GM12891 (cell line): ENCODE results near the gene B3GNT5.

Source experiments
- DNase-seq: peaks from one replicate; pipeline ENCODE4 v3.0.0; 2011; ENCODE audit warnings: low spot score; ENCODE audit not compliant: insufficient read length
- FAIRE-seq: peaks from 2 replicates; lab custom pipeline; 2011; peaks lifted over from hg19 to GRCh38; lab: Jason Lieb, UNC
- PAX5 ChIP-seq: IDR thresholded peaks from 2 replicates; pipeline ENCODE4 v1.6.1; 2011; ENCODE audit warnings: low read length, moderate library complexity, mild to moderate bottlenecking; ENCODE audit not compliant: insufficient read depth, severe bottlenecking
- POLR2A ChIP-seq: IDR thresholded peaks from 2 replicates; pipeline ENCODE4 v1.6.1; 2011; ENCODE audit warnings: low read depth, low read length, control low read depth
- POLR2AphosphoS5 ChIP-seq: IDR thresholded peaks from 2 replicates; pipeline ENCODE4 v1.6.1; 2011; ENCODE audit warnings: low read depth, low read length, control low read depth
- POU2F2 ChIP-seq: IDR thresholded peaks from 2 replicates; pipeline ENCODE4 v1.6.1; 2011; ENCODE audit warnings: low read depth, mild to moderate bottlenecking, control low read depth, low read length, moderate library complexity
- SPI1 ChIP-seq: IDR thresholded peaks from 2 replicates; pipeline ENCODE4 v1.6.1; 2011; ENCODE audit warnings: low read depth, low read length, control low read depth
- TAF1 ChIP-seq: IDR thresholded peaks from 2 replicates; pipeline ENCODE4 v1.6.1; 2011; ENCODE audit warnings: low read depth, low read length, control low read depth

Gene B3GNT5

DNA sequence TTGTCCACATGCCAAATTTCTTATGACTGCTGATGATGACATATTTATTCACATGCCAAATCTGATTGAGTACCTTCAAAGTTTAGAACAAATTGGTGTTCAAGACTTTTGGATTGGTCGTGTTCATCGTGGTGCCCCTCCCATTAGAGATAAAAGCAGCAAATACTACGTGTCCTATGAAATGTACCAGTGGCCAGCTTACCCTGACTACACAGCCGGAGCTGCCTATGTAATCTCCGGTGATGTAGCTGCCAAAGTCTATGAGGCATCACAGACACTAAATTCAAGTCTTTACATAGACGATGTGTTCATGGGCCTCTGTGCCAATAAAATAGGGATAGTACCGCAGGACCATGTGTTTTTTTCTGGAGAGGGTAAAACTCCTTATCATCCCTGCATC lies 17.3 kb downstream of the B3GNT5 start:
- FAIRE-seq: no peak
- DNase-seq: no peak
- TF ChIP-seq PAX5 (no peak), POU2F2 (no peak), SPI1 (no peak), POLR2A (no peak), TAF1 (no peak)

DNA sequence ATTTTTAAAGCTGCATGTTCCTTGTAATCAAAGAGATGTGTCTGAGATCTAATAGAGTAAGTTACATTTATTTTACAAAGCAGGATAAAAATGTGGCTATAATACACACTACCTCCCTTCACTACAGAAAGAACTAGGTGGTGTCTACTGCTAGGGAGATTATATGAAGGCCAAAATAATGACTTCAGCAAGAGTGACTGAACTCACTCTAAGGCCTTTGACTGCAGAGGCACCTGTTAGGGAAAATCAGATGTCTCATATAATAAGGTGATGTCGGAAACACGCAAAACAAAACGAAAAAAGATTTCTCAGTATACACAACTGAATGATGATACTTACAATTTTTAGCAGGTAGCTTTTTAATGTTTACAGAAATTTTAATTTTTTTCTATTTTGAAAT lies 19.1 kb downstream of the B3GNT5 start:
- no peak for TF ChIP-seq POLR2A
- no peak for TF ChIP-seq SPI1
- TF ChIP-seq POU2F2: no peak
- no peak for TF ChIP-seq TAF1
- no peak for TF ChIP-seq POLR2AphosphoS5
- no peak for TF ChIP-seq PAX5
- FAIRE-seq (no peak), DNase-seq (no peak)

- FAIRE-seq: no peak
- DNase-seq: no peak
- TF ChIP-seq TAF1: no peak
- no peak for TF ChIP-seq POLR2A
- TF ChIP-seq POU2F2: no peak
- no peak for TF ChIP-seq PAX5
Observed at GRCh38 chr3:183272791-183273190, 19.7 kb downstream of the B3GNT5 start.

DNA sequence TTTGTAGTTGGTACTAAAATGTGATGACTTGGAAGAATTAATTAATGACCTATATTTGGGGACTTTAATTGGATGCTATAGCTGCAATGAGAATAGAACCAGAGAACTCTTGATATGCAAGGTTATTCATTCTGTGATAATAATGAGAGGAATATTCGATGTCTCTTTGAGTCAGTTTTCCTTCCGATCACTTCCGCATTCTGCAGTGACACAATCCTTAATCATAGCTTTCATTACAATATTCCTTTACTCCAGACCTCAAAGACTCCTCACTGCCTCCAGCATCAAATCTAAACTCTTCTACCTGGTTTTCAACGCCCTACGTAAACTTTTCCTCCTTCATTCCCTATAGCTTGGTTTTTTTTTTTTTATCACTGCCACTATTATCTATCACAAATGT lies 21.6 kb downstream of the B3GNT5 start:
- TF ChIP-seq POLR2A: no peak
- no peak for TF ChIP-seq TAF1
- TF ChIP-seq PAX5: no peak
- TF ChIP-seq POU2F2: no peak
- no peak for TF ChIP-seq SPI1
- TF ChIP-seq POLR2AphosphoS5: no peak
- FAIRE-seq (no peak), DNase-seq (no peak)

- no peak for TF ChIP-seq POLR2AphosphoS5
- TF ChIP-seq POU2F2: no peak
- no peak for TF ChIP-seq TAF1
- TF ChIP-seq SPI1: no peak
- no peak for TF ChIP-seq PAX5
- TF ChIP-seq POLR2A: no peak
- DNase-seq: no peak
- FAIRE-seq: peak; percentile 33
Observed at GRCh38 chr3:183275418-183275817, 22.4 kb downstream of the B3GNT5 start.

DNA sequence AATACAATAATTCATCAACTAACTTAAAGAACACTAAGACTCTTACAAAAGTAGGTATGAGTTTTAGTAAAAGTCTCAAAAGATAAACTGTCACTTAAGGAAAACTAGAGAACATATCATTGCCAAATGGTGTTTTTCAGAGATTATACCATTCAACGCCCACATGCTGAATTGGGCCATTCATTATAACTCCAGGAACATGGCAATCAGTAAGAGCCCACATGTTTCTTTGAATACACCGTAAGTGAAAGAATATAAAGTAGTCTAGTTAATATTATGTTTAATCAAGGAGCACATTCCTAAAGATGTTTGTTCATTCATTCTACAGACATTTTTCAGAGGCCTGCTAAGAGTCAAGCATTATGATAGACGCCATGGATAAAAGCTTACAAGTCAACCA lies 22.9 kb downstream of the B3GNT5 start:
- FAIRE-seq (no peak), DNase-seq (no peak)
- no peak for TF ChIP-seq POU2F2
- TF ChIP-seq POLR2AphosphoS5: no peak
- no peak for TF ChIP-seq TAF1
- TF ChIP-seq SPI1: no peak
- no peak for TF ChIP-seq PAX5

- DNase-seq (no peak), FAIRE-seq (no peak)
- TF ChIP-seq POLR2A: no peak
- TF ChIP-seq POU2F2: no peak
- TF ChIP-seq POLR2AphosphoS5: no peak
- no peak for TF ChIP-seq SPI1
- no peak for TF ChIP-seq TAF1
- TF ChIP-seq PAX5: no peak
Observed at GRCh38 chr3:183277260-183277659, 24.2 kb downstream of the B3GNT5 start.

- FAIRE-seq (no peak), DNase-seq (no peak)
- no peak for TF ChIP-seq TAF1
- TF ChIP-seq SPI1: no peak
- TF ChIP-seq POLR2A: no peak
- TF ChIP-seq POLR2AphosphoS5: no peak
- no peak for TF ChIP-seq PAX5
- TF ChIP-seq POU2F2: no peak
Observed at GRCh38 chr3:183278479-183279088, 25.5 kb downstream of the B3GNT5 start.

DNA sequence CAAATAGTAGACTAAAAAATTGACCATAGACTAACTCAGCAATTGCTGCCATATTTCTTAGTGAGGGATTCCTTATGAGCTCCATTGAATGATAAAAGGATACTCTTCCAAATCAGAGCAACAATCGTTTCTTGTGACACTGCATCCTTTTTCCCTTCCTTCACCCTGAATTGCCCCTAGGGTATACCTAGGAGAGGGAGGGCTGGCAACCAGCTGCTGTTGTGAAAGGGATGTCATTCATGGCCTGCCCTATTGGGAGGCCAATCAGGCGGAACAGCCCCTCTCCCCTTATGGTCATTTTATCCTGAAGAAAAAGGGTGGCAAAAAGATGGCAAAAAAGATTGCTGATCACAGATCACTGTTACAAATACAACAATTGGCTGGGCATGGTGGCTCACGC lies 26.3 kb downstream of the B3GNT5 start:
- no peak for TF ChIP-seq POLR2AphosphoS5
- TF ChIP-seq POU2F2: no peak
- TF ChIP-seq POLR2A: no peak
- TF ChIP-seq SPI1: no peak
- TF ChIP-seq TAF1: no peak
- TF ChIP-seq PAX5: no peak
- DNase-seq (no peak), FAIRE-seq (no peak)

DNA sequence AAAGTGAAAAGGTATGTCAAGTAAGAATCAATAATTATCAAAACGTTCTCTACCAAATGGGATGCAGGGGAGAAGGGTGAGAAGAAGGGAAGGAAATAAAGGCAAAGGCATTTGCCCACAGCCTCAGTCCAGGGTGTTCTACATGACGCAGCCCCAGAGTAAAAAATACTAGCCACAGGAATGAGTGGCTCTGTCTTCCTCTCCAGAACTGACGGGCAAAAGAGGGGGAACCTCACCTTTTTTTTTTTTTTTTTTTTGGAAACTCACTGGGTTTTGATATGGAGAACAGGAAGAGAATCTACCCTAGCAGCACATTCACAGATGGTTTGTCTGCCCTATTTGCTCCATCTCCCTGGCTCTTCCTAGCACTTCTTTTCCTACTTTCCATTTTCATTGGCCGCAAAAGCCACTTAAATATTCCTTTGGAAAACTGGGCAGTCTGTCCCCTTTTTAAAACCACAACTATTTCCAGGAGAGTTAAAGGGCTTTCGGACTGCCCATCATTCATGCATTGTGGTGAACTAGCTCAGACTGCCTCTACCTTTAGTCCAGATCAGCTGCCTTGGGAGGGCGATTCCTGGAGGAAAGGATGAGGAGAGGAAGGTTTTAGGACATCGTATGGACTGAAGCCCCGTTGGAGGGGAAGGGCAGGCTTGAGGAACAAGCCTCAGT lies 28.2 kb downstream of the B3GNT5 start:
- no peak for FAIRE-seq

More for the DNA sequence above, 28.2 kb downstream of the B3GNT5 start:
- TF ChIP-seq POLR2AphosphoS5 (no peak), SPI1 (no peak), TAF1 (no peak), POLR2A (no peak), POU2F2 (no peak), PAX5 (no peak)
- DNase-seq: no peak
